Osteoblast (primary cell): ENCODE data around the gene CORO2A. TPM values are rescaled to one million over a fixed set of nuclear protein-coding genes. Genes with fewer than 3 reads are reported as not detected.

Source experiments
- DNase-seq: peaks from one replicate; pipeline ENCODE4 v3.0.0; 2011; ENCODE audit warnings: low spot score, mixed read lengths; ENCODE audit not compliant: insufficient read length; ENCODE audit errors: missing footprints
- H2AFZ ChIP-seq: 2 replicates; pipeline ENCODE4 v1.6.0; 2011; ENCODE audit warnings: mild to moderate bottlenecking, low read length
- H3K27ac ChIP-seq: 2 replicates; pipeline ENCODE4 v1.5.1; 2011; ENCODE audit warnings: mild to moderate bottlenecking, low read depth, low read length, moderate library complexity
- H3K27me3 ChIP-seq: 2 replicates; pipeline ENCODE4 v1.6.0; 2012; ENCODE audit warnings: mild to moderate bottlenecking, control low read depth, inconsistent platforms, low read length, moderate library complexity; ENCODE audit not compliant: insufficient read depth
- H3K36me3 ChIP-seq: 2 replicates; pipeline ENCODE4 v1.5.1; 2011; ENCODE audit warnings: mild to moderate bottlenecking, low read length, control low read depth, moderate library complexity; ENCODE audit not compliant: insufficient read depth
- H3K4me1 ChIP-seq: 2 replicates; pipeline ENCODE4 v1.5.1; 2011; ENCODE audit warnings: mild to moderate bottlenecking, low read length, control low read depth, moderate library complexity; ENCODE audit not compliant: insufficient read depth
- H3K4me2 ChIP-seq: 2 replicates; pipeline ENCODE4 v1.6.0; 2011; ENCODE audit warnings: mild to moderate bottlenecking, low read length; ENCODE audit not compliant: insufficient read depth
- H3K4me3 ChIP-seq: fragments of 200-600 bp; sonication (generic); 3 replicates; pipeline ENCODE4 v1.5.1; 2012; ENCODE audit warnings: mild to moderate bottlenecking, low read length, inconsistent platforms; ENCODE audit not compliant: insufficient read depth
- H3K79me2 ChIP-seq: 2 replicates; pipeline ENCODE4 v1.6.0; 2012; ENCODE audit warnings: mild to moderate bottlenecking, low read length, control low read depth, inconsistent platforms; ENCODE audit not compliant: insufficient read depth
- H3K9me3 ChIP-seq: 2 replicates; pipeline ENCODE4 v1.5.1; 2011; ENCODE audit warnings: low read depth, low read length, control low read depth
- H4K20me1 ChIP-seq: 2 replicates; pipeline ENCODE4 v1.6.0; 2012; ENCODE audit warnings: mild to moderate bottlenecking, low read length, control low read depth; ENCODE audit not compliant: insufficient read depth
- CTCF ChIP-seq: IDR thresholded peaks from 2 replicates; pipeline ENCODE4 v1.5.1; 2011; ENCODE audit warnings: mild to moderate bottlenecking, low read depth, low read length, moderate library complexity; ENCODE audit errors: extremely low read depth
- total RNA-seq: library from RNA; depleted of rRNA; stranded (reverse); fragments of >200 nt; gene quantifications from 2 replicates; pipeline ENCODE4 v1.2.3, GENCODE V29; 2012

The CORO2A gene
- total RNA-seq, 1 donor = 0.72 TPM

- peaks cover 70% of the 10 kb centered on the region for H3K36me3 ChIP-seq
Measured at GRCh38 chr9:98236901-98237487, 44.6 kb upstream of the CORO2A start.

GRCh38 chr9:98235126-98235525, 42.7 kb upstream of the CORO2A start:
- TF ChIP-seq CTCF = no peak
- Histone ChIP-seq H3K27me3 (no peaks in the 10 kb centered on the region), H3K27ac (no peak overlapping the region), H3K4me2 (no peak overlapping the region), H4K20me1 (no peaks in the 10 kb centered on the region), H3K79me2 (peaks cover 50% of the 10 kb centered on the region), H3K9me3 (no peaks in the 10 kb centered on the region), H3K4me3 (no peak overlapping the region), H2AFZ (no peak overlapping the region), H3K36me3 (peaks cover 68% of the 10 kb centered on the region), H3K4me1 (peaks cover 18% of the 10 kb centered on the region)
- no peak for DNase-seq

More at GRCh38 chr9:98236901-98237487, 44.6 kb upstream of the CORO2A start:
- H3K4me1 ChIP-seq = peaks cover 12% of the 10 kb centered on the region
- no peaks in the 10 kb centered on the region for H4K20me1 ChIP-seq
- H2AFZ ChIP-seq = no peak overlapping the region
- H3K9me3 ChIP-seq = no peaks in the 10 kb centered on the region
- peaks cover 60% of the 10 kb centered on the region for H3K79me2 ChIP-seq
- no peak overlapping the region for H3K4me2 ChIP-seq
- H3K4me3 ChIP-seq = no peak overlapping the region
- no peak overlapping the region for H3K27ac ChIP-seq
- no peak for TF ChIP-seq CTCF
- no peaks in the 10 kb centered on the region for H3K27me3 ChIP-seq
- no peak for DNase-seq

GRCh38 chr9:98234245-98234825, 41.9 kb upstream of the CORO2A start:
- peaks cover 45% of the 10 kb centered on the region for H3K79me2 ChIP-seq
- peaks cover 68% of the 10 kb centered on the region for H3K36me3 ChIP-seq
- peaks cover 18% of the 10 kb centered on the region for H3K4me1 ChIP-seq
- no peak overlapping the region for H2AFZ ChIP-seq
- no peak for TF ChIP-seq CTCF
- H3K9me3 ChIP-seq = no peaks in the 10 kb centered on the region
- H3K4me2 ChIP-seq = no peak overlapping the region
- no peak overlapping the region for H3K27ac ChIP-seq
- DNase-seq = no peak
- H3K27me3 ChIP-seq = no peaks in the 10 kb centered on the region
- no peak overlapping the region for H3K4me3 ChIP-seq
- H4K20me1 ChIP-seq = no peaks in the 10 kb centered on the region

- H3K9me3 ChIP-seq = no peaks in the 10 kb centered on the region
- H3K27ac ChIP-seq = peak overlapping the region; percentile 35
- H3K4me1 ChIP-seq = peaks cover 18% of the 10 kb centered on the region
- no peak overlapping the region for H2AFZ ChIP-seq
- H3K36me3 ChIP-seq = peaks cover 72% of the 10 kb centered on the region
- no peak overlapping the region for H3K4me2 ChIP-seq
- no peaks in the 10 kb centered on the region for H3K27me3 ChIP-seq
- H3K79me2 ChIP-seq = peaks cover 40% of the 10 kb centered on the region
- H3K4me3 ChIP-seq = no peak overlapping the region
- H4K20me1 ChIP-seq = no peaks in the 10 kb centered on the region
- DNase-seq = no peak
- no peak for TF ChIP-seq CTCF
Measured at GRCh38 chr9:98232926-98233325, 40.5 kb upstream of the CORO2A start.
